Nephron progenitor cell (in vitro differentiated cells): ENCODE data around the gene ZNF570.

Source experiments
- DNase-seq: peaks from one replicate; pipeline ENCODE4 v3.0.0; 2021
- H3K27ac Mint-ChIP-seq: 2 replicates; pipeline ENCODE4 v1.8.0; 2021; ENCODE audit warnings: mild to moderate bottlenecking, moderate library complexity, mixed read lengths
- H3K27me3 Mint-ChIP-seq: 2 replicates; pipeline ENCODE4 v1.8.0; 2021; ENCODE audit warnings: mild to moderate bottlenecking, low read depth, mixed read lengths; ENCODE audit not compliant: poor library complexity
- H3K36me3 Mint-ChIP-seq: 2 replicates; pipeline ENCODE4 v1.8.0; 2021; ENCODE audit warnings: low read depth, mixed read lengths
- H3K4me1 Mint-ChIP-seq: 2 replicates; pipeline ENCODE4 v1.8.0; 2021; ENCODE audit warnings: mixed read lengths
- H3K4me3 Mint-ChIP-seq: 2 replicates; pipeline ENCODE4 v1.8.0; 2021; ENCODE audit warnings: mild to moderate bottlenecking, moderate library complexity, mixed read lengths
- H3K9me3 Mint-ChIP-seq: 2 replicates; pipeline ENCODE4 v1.8.0; 2021; ENCODE audit warnings: mild to moderate bottlenecking, moderate library complexity, mixed read lengths
- TF ChIP-seq, protein P1 (sequence below): fragments of 200-600 bp; sonication (generic); IDR thresholded peaks from 2 replicates; pipeline ENCODE4 v1.5.0; 2021; ENCODE audit warnings: antibody characterized with exemption

ZNF570 gene

DNA sequence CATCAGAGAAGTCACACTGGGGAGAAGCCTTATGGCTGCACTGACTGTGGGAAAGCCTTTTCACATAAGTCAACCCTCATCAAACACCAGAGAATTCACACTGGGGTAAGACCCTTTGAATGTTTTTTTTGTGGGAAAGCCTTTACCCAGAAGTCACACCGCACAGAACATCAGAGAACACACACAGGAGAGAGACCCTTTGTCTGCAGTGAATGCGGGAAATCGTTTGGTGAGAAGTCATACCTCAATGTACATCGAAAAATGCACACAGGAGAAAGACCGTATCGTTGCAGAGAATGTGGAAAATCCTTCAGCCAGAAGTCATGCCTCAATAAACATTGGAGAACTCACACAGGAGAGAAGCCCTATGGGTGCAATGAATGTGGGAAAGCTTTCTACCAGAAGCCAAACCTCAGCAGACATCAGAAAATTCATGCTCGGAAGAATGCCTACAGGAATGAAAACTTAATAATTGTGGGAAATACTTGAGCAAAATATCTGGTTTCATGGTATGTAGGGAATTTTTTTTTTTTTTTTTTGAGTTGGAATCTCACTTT, 68.3 kb downstream of the ZNF570 start:
- peaks cover 94% of the 10 kb centered on the region for H3K9me3 Mint-ChIP-seq
- no peak for DNase-seq

More for the DNA sequence above, 68.3 kb downstream of the ZNF570 start:
- no peak overlapping the region for H3K27ac Mint-ChIP-seq
- peaks cover 73% of the 10 kb centered on the region for H3K36me3 Mint-ChIP-seq
- TF ChIP-seq, protein P1, sequence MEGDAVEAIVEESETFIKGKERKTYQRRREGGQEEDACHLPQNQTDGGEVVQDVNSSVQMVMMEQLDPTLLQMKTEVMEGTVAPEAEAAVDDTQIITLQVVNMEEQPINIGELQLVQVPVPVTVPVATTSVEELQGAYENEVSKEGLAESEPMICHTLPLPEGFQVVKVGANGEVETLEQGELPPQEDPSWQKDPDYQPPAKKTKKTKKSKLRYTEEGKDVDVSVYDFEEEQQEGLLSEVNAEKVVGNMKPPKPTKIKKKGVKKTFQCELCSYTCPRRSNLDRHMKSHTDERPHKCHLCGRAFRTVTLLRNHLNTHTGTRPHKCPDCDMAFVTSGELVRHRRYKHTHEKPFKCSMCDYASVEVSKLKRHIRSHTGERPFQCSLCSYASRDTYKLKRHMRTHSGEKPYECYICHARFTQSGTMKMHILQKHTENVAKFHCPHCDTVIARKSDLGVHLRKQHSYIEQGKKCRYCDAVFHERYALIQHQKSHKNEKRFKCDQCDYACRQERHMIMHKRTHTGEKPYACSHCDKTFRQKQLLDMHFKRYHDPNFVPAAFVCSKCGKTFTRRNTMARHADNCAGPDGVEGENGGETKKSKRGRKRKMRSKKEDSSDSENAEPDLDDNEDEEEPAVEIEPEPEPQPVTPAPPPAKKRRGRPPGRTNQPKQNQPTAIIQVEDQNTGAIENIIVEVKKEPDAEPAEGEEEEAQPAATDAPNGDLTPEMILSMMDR = no peak
- H3K4me3 Mint-ChIP-seq = no peak overlapping the region
- peaks cover 4% of the 10 kb centered on the region for H3K27me3 Mint-ChIP-seq
- H3K4me1 Mint-ChIP-seq = no peaks in the 10 kb centered on the region
